Ishikawa (cell line): Measurements from ENCODE around the gene ZNF532.

ENCODE experiments used
- CEBPB ChIP-seq: IDR thresholded peaks from 2 replicates; pipeline ENCODE4 v1.6.1; 2012
- CREB1 ChIP-seq: IDR thresholded peaks from 2 replicates; pipeline ENCODE4 v1.6.1; 2012; ENCODE audit warnings: low read depth
- EGR1 ChIP-seq: IDR thresholded peaks from 2 replicates; pipeline ENCODE4 v1.6.1; 2012
- EP300 ChIP-seq: IDR thresholded peaks from 2 replicates; pipeline ENCODE4 v1.6.1; 2012; ENCODE audit warnings: borderline replicate concordance
- FOXM1 ChIP-seq: IDR thresholded peaks from 2 replicates; pipeline ENCODE4 v1.6.1; 2012; ENCODE audit warnings: low read depth, borderline replicate concordance
- NFIC ChIP-seq: IDR thresholded peaks from 2 replicates; pipeline ENCODE4 v1.6.1; 2012
- RAD21 ChIP-seq: IDR thresholded peaks from 2 replicates; pipeline ENCODE4 v1.6.1; 2012; ENCODE audit warnings: low read depth
- TAF1 ChIP-seq: IDR thresholded peaks from 2 replicates; pipeline ENCODE4 v1.6.1; 2012; ENCODE audit warnings: low read depth, mild to moderate bottlenecking
- TCF12 ChIP-seq: IDR thresholded peaks from 2 replicates; pipeline ENCODE4 v1.6.1; 2012; ENCODE audit warnings: low read depth
- TEAD4 ChIP-seq: IDR thresholded peaks from 2 replicates; pipeline ENCODE4 v1.6.1; 2012
- YY1 ChIP-seq: IDR thresholded peaks from 2 replicates; pipeline ENCODE4 v1.6.1; 2012; ENCODE audit warnings: low read depth
- ZBTB7A ChIP-seq: IDR thresholded peaks from 2 replicates; pipeline ENCODE4 v1.6.1; 2012; ENCODE audit warnings: low read depth
- TF ChIP-seq, protein P1 (sequence below): IDR thresholded peaks from 2 replicates; pipeline ENCODE4 v1.6.1; 2012
- TF ChIP-seq, protein P2 (sequence below): IDR thresholded peaks from 2 replicates; pipeline ENCODE4 v1.6.1; 2012; ENCODE audit warnings: low read depth, mild to moderate bottlenecking
- TF ChIP-seq, protein P3 (sequence below): IDR thresholded peaks from 2 replicates; pipeline ENCODE4 v1.6.1; 2012

The ZNF532 gene

DNA sequence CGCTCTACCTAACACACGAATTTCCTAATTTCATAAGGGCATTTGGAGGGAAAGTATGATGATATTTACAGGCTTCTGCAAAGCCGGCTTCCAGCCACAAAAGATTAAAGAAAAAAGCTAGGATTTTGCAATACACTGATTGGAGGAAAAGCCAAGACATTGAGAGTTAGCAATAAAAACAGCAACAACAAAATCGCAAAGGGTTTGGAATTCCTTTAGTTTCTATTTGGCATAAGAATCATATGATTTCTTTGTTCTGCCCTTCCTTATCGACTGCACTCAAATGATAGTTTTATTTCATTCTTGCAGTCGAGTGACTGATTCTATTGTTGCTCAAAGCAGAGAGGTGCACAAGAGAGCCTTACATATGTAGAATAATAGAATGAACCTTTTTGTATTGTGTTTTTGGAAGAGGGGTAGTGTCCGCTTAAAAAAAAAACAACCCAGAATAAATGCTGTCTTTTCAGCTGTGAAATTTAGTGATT lies 3.9 kb upstream of the ZNF532 start:
- TF ChIP-seq NFIC = no peak
- no peak for TF ChIP-seq TCF12
- no peak for TF ChIP-seq FOXM1
- no peak for TF ChIP-seq CEBPB
- TF ChIP-seq YY1 = no peak
- no peak for TF ChIP-seq TEAD4
- TF ChIP-seq RAD21 = no peak
- TF ChIP-seq, protein P1, sequence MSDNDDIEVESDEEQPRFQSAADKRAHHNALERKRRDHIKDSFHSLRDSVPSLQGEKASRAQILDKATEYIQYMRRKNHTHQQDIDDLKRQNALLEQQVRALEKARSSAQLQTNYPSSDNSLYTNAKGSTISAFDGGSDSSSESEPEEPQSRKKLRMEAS = no peak
- TF ChIP-seq EP300 = no peak
- TF ChIP-seq TAF1 = no peak
- TF ChIP-seq, protein P2, sequence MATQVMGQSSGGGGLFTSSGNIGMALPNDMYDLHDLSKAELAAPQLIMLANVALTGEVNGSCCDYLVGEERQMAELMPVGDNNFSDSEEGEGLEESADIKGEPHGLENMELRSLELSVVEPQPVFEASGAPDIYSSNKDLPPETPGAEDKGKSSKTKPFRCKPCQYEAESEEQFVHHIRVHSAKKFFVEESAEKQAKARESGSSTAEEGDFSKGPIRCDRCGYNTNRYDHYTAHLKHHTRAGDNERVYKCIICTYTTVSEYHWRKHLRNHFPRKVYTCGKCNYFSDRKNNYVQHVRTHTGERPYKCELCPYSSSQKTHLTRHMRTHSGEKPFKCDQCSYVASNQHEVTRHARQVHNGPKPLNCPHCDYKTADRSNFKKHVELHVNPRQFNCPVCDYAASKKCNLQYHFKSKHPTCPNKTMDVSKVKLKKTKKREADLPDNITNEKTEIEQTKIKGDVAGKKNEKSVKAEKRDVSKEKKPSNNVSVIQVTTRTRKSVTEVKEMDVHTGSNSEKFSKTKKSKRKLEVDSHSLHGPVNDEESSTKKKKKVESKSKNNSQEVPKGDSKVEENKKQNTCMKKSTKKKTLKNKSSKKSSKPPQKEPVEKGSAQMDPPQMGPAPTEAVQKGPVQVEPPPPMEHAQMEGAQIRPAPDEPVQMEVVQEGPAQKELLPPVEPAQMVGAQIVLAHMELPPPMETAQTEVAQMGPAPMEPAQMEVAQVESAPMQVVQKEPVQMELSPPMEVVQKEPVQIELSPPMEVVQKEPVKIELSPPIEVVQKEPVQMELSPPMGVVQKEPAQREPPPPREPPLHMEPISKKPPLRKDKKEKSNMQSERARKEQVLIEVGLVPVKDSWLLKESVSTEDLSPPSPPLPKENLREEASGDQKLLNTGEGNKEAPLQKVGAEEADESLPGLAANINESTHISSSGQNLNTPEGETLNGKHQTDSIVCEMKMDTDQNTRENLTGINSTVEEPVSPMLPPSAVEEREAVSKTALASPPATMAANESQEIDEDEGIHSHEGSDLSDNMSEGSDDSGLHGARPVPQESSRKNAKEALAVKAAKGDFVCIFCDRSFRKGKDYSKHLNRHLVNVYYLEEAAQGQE = no peak
- TF ChIP-seq EGR1 = no peak
- TF ChIP-seq, protein P3, sequence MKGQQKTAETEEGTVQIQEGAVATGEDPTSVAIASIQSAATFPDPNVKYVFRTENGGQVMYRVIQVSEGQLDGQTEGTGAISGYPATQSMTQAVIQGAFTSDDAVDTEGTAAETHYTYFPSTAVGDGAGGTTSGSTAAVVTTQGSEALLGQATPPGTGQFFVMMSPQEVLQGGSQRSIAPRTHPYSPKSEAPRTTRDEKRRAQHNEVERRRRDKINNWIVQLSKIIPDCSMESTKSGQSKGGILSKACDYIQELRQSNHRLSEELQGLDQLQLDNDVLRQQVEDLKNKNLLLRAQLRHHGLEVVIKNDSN = no peak
- no peak for TF ChIP-seq CREB1
- no peak for TF ChIP-seq ZBTB7A

DNA sequence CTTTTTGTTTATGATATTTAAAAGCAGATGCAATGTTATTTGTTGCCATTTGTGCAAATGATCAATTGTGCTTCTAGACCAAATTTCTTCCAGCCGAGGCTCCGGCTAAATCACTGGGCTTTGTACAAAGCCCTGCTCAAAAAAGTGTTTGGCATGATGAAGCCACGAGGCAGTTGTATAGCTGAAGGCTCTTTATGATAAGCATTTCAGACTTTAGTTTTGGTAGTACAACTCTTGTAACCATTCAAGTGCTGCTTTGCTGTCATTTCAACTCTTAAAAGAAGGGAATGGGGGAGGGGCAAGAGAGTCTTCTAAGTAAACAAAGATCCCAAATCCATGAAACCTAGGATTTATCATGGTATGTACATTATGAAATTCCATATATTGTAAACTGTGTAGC lies 3.3 kb upstream of the ZNF532 start:
- TF ChIP-seq CEBPB = no peak
- no peak for TF ChIP-seq ZBTB7A
- TF ChIP-seq, protein P2 = no peak
- TF ChIP-seq TEAD4 = no peak
- no peak for TF ChIP-seq YY1
- TF ChIP-seq TCF12 = no peak
- TF ChIP-seq FOXM1 = no peak
- no peak for TF ChIP-seq RAD21
- TF ChIP-seq CREB1 = no peak
- no peak for TF ChIP-seq NFIC
- no peak for TF ChIP-seq EGR1
- no peak for TF ChIP-seq EP300
- TF ChIP-seq, protein P3 = no peak
- TF ChIP-seq, protein P1 = no peak
- TF ChIP-seq TAF1 = no peak

DNA sequence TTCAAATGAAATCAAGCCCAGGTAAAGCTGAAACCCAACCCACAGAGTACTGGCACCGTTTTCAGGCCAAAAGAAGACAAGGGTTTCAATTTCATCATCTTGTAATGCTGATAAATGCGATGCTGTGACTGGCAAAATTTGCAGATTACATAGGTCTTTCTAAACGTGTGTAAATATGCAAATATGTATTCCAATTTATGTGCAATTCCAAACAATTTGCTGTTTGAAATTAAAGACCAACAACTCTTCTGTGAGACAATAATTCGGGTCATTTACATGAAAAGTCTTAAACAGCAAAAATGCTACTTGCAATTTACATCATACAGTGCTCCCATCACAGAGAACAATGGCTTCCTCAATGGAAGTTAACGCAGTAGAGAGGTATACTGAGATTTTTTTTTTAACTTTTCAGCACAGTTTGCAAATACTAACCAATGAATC lies 2.8 kb upstream of the ZNF532 start:
- TF ChIP-seq, protein P2 = no peak
- TF ChIP-seq YY1 (no peak), CEBPB (no peak), EGR1 (no peak), ZBTB7A (no peak), TEAD4 (no peak)

DNA sequence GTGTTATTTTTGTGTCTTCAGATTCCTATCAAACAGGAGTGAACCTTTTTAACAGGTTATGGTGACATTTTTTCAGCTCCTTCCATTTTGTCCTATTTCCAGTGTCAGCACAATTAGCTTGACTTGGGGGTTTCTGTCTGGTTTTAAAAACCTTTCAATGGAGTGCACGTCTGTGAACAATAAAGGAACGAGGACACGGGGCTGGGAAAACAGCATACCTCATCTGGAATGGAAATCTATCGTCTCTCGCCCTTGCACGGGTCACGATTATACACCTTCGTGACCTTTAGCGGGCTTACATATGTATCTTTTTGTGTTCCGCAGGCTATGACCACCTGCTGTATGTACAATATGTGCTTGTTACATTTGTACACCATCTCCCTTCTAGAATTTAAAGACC lies 2.3 kb upstream of the ZNF532 start:
- TF ChIP-seq, protein P1 = no peak
- TF ChIP-seq FOXM1 (no peak), EP300 (no peak)
- TF ChIP-seq, protein P2 = no peak
